NCI-H748 treated with DMSO at 0.1 percent for 48 hours (cell line): ENCODE results near the gene OR10H3.
"Not testable (repeated sequence)": the region's sequence is repeated elsewhere in the genome, so short reads cannot be mapped to it uniquely, and the experiment has no call there.

Experiments
- DNase-seq: peaks from one replicate; lab custom pipeline; 2025; lab: John Stamatoyannopoulos, UW

OR10H3 gene, protein sequence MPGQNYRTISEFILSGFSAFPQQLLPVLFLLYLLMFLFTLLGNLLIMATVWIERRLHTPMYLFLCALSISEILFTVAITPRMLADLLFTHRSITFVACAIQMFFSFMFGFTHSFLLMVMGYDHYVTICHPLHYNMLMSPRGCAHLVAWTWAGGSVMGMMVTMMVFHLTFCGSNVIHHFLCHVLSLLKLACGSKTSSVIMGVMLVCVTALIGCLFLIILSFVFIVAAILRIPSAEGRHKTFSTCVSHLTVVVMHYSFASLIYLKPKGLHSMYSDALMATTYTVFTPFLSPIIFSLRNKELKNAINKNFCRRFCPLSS

DNA sequence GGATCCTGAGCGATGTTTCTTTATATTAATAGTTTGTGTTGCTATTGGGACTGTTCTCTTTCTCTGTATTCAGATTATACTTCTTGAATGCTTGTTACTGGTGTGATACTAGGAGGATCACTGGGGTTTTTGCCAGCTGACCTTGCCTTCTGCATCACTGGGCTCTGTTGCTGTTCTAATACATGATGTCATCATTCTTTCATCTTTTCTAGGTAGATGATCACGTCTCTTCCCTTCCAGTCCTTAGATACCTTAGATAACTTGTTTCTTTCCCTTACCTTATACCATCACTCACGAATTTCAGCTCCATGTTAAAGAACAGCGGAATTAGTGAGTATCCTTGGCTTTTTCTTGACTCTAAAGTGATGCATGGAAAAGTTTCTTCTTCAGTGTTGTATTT lies at the start of gene OR10H3:
TSS of gene OR10H3 (plus strand) at position 264 of the 400 bp plus-strand sequence. CDS start 3,408 bp downstream, outside the sequence.
- DNase-seq = no peak

DNA sequence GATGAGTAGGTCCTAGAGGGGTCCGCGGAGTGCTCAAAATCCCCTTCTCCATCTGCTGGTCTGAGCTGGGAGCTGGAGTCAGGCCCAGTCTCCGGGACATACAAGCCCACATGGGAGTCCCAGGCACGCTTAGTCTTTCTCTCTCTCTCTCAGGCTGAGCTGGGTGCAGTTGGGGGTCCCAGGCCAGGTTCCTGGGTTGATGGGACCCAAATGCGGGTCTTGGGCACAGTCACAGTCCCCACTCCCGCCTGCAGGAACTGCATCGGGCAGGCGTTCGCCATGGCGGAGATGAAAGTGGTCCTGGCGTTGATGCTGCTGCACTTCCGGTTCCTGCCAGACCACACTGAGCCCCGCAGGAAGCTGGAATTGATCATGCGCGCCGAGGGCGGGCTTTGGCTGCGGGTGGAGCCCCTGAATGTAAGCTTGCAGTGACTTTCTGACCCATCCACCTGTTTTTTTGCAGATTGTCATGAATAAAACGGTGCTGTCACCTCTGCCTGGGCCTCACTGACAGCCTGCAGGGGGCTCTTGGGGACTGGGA lies 41.1 kb upstream of the OR10H3 start:
- no peak for DNase-seq

DNA sequence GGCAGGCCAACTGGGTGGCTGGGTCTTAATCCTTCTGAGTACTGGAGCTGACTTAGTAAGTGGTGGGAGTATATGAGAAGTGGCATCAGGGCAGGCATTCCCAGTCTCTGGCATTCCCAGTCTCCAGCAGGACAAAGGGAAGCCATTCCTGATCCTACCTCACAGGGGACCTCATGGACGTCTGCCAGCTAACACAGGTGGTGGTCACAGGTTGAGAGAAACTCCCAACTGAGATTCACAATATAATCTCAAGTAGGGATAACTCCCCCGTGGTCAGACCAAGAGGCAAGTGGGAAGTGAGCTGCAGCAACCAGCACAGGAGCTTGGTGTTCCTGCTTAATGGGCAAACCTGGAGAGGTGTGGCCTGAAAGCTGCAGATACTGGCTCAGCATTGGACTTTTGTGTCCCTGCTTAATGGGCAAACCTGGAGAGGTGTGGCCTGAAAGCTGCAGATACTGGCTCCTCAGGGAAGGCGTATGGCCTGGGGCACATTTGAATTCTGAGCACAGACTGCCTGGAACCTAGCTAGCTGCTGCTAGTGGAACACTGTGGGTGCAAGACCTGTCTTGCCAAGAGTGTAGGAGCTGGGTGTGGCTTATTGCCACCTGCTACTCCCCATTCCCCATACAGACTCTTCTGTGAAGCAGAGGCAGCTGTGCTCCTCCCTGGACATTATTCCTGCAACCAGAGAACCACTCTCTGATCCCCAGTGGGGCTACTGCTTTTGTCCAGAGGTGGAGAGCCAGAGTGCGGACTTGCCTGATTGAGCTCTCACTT lies 35.8 kb upstream of the OR10H3 start:
- DNase-seq = no peak

GRCh38 chr19:15702534-15702930 lies 35.3 kb upstream of the OR10H3 start:
- DNase-seq = peak; percentile 27

- no peak for DNase-seq
These were observed 23.1 kb upstream of the OR10H3 start for GRCh38 chr19:15714638-15715037.

GRCh38 chr19:15715642-15716041 lies 22.1 kb upstream of the OR10H3 start:
- no peak for DNase-seq

DNA sequence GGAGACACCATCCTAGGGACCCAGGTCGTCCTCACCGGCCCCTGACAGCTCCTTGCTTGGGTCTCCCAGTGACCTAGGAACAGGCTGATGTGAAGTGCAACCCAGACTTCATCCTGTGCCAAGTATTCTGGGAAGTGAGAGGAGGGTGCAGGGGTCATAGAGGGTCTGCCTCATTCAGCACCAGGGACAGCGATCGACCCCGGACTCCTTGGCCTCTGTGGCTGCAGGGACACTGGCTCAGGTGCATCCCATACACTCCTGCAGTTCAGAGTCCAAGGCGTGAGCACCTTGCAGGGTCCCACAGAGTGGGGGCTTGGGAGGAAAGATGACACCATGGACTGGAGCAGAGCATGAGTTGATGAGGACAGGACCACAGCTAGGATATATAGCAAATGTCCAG lies 20.0 kb upstream of the OR10H3 start:
- no peak for DNase-seq

DNA sequence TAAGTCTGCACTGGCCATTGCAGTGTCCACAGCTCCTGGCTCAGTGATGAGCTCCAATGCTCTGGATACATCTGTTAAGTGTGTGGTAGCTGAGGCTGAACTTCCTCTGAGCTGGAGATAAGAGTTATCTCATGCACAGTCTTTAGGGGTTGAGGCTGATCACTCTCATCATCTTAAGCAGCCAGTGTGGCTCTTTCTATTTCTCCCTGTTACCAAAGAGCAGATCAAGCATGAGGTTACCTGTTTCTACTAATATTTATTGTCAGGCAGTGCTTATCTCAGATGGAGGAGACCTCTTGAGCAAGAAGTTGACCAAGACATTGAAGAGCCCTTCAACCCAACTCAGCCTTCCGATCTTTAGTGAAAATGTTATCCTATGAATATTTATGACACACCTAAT lies 16.5 kb upstream of the OR10H3 start:
- DNase-seq = no peak

DNA sequence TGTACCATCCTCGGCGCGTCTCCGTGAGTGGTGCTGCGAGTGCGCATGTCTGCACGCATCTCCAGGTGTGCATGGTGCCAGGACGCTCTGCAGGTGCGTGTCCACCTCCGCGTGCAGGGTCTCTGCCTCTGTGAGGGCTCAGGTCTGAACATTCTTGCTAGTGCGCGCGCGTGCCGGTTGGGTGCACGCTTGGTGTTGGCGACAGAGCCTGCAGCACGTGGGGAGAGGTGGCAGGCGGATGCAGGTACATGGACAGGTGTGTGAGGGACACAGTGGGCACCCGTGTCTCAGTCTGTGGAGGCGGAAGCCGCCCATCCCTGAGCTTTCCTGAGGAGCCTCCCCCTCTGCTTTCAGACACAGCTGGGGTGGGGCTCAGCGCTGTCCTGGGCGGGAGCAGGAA lies 14.8 kb upstream of the OR10H3 start:
- no peak for DNase-seq

DNA sequence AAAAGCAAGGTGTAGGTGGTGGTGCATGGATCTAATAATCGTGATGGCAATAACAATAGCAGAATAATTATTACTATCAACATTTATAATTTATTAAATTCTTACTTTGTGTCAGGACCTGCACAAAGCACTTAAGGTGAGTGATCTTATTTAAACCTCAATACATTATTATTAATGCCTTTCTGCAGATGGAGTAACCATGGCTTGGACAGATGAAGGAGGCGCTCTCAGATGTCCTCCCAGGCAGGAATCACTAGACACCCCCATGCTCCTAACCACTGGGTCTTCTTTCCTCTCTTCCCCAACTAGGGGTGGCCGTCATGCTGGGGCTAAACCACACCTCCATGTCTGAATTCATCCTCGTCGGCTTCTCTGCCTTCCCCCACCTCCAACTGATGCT lies 10.1 kb upstream of the OR10H3 start, which contains the start of gene OR10H2:
TSS of gene OR10H2 (plus strand) at position 301 of the 400 bp plus-strand sequence. CDS start at position 321, 20 bp downstream.
- no peak for DNase-seq

DNA sequence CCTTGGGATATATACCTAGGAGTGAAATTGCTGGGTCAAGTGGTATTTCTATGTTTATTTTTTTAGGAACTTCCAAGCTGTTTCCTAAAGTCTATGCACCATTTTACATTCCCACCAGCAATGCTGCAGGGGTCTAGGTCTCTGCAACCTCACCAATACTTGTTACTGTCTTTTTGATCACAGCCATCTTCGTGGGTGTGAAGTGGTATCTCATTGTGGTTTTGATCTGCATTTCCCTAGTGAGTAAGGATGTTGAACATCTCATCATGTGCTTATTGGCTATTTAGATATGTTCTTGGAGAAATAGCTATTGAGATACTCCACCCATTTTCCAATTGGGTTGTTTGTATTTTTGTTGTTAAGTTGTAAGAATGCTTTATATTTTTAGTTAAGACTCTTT lies 7.2 kb upstream of the OR10H3 start:
- no peak for DNase-seq

DNA sequence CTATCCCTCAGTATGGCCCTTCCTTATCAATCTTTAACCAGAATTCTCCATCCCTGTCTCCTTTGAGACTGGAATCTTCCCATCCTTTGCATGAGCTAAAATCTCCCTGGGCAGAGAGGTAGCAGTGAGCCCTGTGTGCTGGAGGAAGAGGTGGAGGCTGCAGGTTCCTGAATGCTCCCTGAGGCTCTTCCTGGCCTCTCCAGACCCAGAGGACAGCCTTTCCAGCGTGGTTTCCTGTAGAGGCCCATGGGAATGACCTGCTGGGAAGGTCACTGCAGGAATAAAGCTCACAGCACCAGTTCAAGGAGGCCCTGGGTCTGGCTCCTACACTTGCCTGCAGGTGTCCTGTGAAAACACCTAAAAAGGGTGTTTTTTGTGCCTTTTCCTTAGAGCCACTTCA lies 5.4 kb upstream of the OR10H3 start:
- no peak for DNase-seq

- DNase-seq = no peak
These were observed 3.9 kb upstream of the OR10H3 start for GRCh38 chr19:15733895-15734294.

DNA sequence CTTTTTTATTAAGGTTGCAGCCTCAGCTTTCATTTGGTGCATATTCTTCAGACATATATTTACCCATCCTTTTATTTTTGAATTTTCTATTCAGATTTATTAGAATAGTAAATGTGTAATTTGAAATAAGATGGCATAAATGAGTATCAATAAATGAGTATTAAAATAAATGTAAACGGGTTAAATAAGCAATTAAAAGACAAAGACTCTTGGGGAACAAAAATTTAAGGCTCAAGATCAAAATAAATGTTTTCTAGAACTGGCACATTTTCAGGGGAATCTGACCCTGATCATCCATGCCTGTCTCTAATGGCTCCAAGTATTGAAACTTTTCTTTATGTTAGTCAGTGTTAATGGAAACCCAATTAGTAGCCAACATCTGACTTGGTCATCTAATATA lies 3.0 kb downstream of the OR10H3 start:
- DNase-seq = no peak

DNA sequence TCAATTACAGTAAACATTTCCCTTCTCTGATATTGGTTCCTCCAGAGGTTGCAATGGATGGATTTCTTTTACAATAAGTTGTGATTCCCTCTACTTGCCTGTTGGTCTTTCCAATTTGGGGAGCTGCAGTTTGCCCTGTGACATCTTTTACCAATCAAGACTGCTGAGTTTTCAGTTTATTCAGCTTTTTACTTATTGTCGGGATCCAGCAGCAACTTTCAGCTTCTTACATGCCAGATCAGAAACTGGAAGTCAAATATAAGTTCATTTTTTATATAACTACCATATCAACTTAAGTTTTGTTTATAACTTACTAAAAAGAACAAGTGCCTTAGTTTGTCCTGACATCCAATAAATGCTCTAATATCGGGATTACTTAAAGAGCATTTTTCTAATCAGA lies 10.5 kb downstream of the OR10H3 start:
- DNase-seq = no peak

GRCh38 chr19:15758379-15758778 lies 20.6 kb downstream of the OR10H3 start:
- no peak for DNase-seq

GRCh38 chr19:15759962-15760565 lies 22.3 kb downstream of the OR10H3 start:
- DNase-seq = no peak

DNA sequence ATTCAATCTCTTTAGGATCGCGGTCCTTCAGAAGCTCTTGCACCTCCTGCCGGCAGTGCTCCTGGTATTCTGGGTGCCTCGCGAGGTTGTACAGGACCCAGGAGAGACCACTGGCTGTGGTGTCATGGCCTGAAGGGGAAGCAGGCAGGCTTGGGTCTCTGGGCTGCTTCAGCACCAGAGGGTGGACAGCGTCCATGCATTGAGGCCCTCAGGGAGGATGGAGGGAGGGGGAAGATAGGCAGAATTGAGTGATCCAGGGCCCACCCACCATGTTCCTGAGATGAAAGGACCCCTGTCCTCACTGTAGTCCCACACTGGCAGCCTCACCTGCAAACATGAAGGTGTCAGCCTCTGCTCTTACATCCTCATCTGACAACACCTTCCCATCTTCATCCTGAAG lies 31.8 kb downstream of the OR10H3 start:
- no peak for DNase-seq

DNA sequence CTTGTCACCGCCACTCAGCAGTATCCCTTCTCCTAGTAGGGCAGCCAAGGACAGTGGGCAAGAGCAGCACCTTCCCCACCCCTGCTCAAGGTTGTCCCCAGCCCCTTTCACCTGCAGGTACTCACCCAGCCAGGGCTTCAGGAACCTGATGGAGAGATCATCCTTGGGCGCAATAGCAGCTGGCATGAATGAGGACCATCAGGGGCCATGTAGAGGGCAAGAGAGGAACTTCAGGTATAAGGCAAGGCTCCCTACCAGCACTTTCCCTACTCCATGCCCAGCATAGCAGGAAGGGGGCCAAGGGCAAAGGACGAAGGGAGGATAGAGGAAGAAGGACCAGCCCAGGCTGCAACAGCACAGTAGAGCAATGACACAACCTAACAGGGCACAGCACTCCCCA lies 36.4 kb downstream of the OR10H3 start:
- not testable (repeated sequence) for DNase-seq

DNA sequence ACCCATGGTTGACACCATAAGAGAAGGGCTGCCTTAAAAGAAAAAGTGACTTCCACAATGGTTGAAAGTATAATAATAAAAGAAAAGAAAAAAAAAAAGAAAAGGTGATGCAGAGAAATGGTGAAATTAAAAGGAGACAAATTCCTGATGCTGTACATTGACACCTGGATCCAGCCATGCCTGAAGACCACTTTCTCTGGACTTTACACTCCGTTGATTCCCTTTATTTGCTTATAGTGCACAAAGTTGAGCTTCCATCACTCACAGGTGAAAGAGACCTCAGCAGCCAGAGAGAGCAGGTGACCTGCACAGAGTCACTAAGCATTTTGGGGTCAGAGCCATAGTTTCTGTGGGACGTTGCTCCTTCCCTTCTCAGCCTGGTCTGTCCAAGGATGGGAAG lies 37.5 kb downstream of the OR10H3 start:
- DNase-seq = no peak

DNA sequence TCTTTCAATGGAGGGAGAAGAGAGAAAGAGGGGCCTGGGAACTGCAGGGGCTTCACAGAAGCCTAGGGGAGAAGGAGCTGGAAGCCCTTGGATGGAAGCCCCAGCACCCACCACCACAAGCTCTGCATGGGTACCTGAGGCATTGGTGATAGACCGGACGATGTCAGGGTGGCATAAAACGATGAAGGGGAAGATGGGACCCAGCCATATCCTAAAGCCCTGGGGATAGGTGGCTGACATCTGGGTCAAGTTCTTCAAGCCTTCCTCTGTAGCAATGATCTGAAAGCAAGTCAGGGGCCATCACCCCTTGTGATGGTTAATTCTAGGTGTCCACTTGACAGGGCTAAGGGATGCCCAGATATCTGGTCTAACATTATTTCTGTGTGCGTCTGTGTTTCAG lies 38.5 kb downstream of the OR10H3 start:
- no peak for DNase-seq
